GM12874 (cell line): Measurements from ENCODE around the gene NCOA7.

Experiments
- TF ChIP-seq, protein P1 (sequence below): IDR thresholded peaks from 2 replicates; pipeline ENCODE4 v1.5.1; 2011; ENCODE audit warnings: low read depth, mild to moderate bottlenecking, control low read depth, low read length, moderate library complexity; ENCODE audit not compliant: insufficient read depth

NCOA7 gene

DNA sequence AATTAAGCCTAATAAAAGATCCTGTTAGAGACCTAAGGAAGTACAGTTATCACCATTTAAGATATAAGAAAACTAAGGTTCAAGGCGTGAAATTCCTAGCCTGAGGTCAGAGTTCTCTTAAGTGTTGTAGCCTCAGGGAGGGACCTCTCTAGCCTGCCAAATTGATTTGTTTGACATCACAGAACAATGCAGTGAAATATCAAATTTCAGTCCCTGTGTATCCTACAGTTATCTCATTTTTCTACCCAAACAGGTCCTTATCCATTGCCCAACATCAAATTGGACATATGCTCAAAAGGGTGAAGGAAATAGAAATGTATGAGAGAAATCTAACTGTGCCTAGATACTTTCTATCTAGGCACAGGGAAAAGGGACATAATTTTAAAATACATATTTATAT lies 63.0 kb downstream of the NCOA7 start:
- TF ChIP-seq, protein P1, sequence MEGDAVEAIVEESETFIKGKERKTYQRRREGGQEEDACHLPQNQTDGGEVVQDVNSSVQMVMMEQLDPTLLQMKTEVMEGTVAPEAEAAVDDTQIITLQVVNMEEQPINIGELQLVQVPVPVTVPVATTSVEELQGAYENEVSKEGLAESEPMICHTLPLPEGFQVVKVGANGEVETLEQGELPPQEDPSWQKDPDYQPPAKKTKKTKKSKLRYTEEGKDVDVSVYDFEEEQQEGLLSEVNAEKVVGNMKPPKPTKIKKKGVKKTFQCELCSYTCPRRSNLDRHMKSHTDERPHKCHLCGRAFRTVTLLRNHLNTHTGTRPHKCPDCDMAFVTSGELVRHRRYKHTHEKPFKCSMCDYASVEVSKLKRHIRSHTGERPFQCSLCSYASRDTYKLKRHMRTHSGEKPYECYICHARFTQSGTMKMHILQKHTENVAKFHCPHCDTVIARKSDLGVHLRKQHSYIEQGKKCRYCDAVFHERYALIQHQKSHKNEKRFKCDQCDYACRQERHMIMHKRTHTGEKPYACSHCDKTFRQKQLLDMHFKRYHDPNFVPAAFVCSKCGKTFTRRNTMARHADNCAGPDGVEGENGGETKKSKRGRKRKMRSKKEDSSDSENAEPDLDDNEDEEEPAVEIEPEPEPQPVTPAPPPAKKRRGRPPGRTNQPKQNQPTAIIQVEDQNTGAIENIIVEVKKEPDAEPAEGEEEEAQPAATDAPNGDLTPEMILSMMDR = no peak

DNA sequence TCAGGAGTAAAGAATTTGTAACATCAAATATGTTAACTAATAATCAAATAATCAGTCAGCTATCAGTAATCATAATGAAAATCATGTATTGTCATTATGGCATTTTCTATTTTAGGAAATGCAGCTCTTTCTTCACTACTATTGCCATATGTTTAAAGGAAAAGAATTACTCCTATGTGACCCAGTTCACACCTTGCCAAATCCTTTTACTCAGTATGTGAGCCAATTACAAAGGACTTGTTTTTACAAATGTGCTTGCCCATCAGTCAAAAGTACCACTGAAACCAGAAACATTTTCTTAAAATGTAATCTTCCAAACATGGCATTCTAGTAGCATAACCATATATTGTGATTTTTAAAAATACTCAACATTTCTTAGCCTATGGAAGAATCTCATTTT lies 63.6 kb downstream of the NCOA7 start:
- TF ChIP-seq, protein P1 = no peak

DNA sequence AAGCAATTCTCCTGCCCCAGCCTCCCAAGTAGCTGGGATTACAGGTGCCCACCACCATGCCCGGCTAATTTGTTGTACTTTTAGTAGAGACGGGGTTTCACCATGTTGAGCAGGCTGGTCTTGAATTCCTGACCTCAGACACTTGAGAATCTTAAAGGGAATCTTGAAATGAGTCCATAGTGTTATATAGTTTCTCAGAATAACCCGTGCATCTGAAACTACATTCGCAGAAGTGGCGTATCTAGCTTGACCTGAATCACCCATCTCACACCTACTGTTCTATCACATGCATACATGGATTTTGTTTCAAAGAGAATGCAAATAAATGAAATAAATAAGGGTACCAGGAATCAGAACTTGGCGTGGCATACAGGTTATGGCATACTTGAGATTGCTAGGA lies 65.0 kb downstream of the NCOA7 start:
- TF ChIP-seq, protein P1 = no peak

DNA sequence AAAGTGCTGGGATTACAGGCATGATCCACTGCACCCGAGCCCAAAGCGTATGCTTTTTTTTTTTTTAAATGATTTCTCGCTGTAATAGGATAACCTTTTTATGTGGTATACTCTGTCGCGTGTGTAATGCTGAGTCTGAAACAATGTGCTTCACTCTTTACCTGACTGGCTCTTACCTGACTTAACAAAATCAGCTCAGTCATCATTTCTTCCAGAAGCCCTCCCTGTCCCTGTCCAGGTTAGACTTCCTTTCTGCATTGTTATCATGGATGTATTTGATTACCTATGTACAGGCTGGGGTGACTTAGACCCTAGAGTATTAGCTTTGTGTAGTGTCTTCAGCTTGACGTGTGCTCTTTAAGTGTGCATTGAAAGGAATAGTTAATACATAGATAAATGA lies 67.1 kb downstream of the NCOA7 start:
- TF ChIP-seq, protein P1 = no peak

DNA sequence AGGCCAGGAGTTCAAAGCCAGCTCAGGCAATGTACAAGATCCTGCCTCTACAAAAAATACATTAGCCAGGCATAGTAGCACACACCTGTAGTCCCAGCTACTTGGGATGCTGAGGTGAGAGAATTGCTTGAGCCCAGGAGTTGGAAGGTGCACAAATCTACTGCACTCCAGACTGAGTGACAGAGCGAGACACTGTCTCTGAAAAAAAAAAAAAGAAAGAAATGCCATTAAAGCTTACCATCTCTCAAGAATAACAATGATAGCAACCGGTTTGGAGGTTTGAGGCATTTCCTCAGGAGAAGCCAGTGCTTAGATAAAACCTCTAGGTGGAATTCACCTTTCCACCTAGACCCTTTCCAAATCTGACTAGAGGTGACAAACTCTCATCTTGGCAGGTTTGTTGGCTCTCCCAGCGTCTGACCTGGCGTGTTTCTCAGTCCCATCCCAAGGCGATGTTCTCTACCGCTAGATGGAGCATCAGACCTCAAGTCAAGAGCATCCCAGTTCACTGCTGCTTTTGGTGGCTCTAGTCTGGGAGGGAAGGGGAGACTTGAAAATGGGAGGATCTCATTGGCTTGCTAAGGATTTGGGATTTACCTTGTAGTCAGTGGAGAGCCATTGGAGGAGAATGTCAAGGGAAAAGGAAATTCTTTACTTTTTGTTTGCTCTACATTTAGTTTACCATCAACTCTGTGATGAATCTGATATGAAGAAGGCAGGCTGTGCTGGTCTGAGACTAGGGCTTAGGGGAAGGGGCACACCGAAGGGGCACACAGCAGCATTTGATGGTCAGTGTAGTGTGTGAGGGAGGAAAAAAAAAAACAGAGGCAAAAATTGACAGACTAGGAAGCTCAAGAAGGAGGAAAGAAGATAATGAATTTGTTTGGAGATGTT lies 67.9 kb downstream of the NCOA7 start:
- TF ChIP-seq, protein P1 = peak; percentile 80

DNA sequence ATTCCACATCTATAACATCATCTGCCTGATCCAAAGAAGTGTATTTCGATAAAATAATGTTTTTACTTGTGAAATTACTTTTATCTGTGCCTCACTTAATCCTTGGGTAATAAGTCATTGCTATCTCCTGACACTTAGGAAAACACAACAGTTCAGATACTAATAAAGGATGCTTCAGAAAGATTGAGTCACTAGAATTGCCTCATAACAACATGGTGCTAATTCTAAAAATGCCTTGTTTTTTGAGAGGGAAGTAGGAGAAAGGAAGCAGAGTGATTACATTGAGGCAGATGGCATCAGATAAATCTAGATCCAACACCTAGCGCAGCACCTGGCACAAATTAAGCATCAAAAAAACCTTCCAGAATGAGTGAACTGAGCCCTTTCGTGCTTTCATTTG lies 69.0 kb downstream of the NCOA7 start:
- TF ChIP-seq, protein P1 = no peak

DNA sequence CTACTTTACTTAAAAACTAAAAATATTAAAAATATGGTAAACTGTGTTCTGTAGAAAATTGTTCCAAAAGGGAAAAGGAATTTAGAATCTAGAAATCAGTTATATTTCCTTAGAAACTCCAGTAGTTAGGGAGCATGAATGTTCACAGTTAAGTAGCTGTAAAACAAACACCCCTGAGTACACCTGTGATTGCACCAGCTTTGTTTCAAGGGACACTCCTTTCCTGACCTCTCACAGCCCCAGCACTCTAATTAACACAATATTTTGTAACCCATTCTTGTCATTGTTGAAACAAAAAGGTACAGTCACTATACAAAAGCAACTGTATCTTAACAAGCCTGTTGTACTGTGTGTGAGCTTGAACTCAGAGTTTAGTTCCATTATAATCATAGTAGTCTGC lies 72.3 kb downstream of the NCOA7 start:
- TF ChIP-seq, protein P1 = no peak
